ENCODE results near the gene ENG.
"Not testable (repeated sequence)": the region's sequence is repeated elsewhere in the genome, so short reads cannot be mapped to it uniquely, and the experiment has no call there.

ENG gene

DNA sequence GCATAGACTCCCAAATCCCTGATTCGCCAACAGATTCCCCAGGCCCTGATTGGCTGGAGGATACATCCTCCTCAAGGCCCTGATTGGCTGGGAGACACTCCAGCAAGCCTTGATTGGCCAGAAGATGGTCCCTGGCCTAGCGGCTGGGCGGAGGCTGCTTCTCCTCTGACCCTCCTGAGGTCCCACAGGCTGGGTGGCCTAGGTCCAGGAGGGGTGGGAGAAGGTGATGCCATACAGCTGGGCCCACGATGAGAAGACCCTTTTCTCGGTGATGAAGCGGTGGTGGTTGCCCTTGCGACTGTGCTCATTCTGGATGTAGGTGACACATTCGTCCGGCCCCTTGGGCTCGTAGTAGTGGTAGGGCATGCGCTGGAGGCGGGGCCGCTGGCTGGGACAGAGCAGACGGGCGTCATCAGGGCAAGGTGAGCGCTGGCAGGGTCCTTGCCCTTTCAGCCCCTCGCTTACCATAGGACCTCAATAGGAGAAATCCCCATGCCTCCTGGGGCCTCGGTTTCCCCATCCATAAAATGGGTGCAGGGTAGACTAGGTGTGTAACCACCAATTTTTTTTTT lies 32.0 kb upstream of the ENG start:
- in situ Hi-C loops (cut with MboI; ENCODE audit: low sequenced_read_pairs, unreplicated experiment), result no loop called here
- TF ChIP-seq, protein P1, sequence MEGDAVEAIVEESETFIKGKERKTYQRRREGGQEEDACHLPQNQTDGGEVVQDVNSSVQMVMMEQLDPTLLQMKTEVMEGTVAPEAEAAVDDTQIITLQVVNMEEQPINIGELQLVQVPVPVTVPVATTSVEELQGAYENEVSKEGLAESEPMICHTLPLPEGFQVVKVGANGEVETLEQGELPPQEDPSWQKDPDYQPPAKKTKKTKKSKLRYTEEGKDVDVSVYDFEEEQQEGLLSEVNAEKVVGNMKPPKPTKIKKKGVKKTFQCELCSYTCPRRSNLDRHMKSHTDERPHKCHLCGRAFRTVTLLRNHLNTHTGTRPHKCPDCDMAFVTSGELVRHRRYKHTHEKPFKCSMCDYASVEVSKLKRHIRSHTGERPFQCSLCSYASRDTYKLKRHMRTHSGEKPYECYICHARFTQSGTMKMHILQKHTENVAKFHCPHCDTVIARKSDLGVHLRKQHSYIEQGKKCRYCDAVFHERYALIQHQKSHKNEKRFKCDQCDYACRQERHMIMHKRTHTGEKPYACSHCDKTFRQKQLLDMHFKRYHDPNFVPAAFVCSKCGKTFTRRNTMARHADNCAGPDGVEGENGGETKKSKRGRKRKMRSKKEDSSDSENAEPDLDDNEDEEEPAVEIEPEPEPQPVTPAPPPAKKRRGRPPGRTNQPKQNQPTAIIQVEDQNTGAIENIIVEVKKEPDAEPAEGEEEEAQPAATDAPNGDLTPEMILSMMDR (IDR thresholded peaks at IDR 0.05; ENCODE audit: borderline replicate concordance, control extremely low read depth, extremely low read depth, insufficient read depth, missing control alignments), result no peak
- no peak for DNase-seq (ENCODE audit: low spot score)

DNA sequence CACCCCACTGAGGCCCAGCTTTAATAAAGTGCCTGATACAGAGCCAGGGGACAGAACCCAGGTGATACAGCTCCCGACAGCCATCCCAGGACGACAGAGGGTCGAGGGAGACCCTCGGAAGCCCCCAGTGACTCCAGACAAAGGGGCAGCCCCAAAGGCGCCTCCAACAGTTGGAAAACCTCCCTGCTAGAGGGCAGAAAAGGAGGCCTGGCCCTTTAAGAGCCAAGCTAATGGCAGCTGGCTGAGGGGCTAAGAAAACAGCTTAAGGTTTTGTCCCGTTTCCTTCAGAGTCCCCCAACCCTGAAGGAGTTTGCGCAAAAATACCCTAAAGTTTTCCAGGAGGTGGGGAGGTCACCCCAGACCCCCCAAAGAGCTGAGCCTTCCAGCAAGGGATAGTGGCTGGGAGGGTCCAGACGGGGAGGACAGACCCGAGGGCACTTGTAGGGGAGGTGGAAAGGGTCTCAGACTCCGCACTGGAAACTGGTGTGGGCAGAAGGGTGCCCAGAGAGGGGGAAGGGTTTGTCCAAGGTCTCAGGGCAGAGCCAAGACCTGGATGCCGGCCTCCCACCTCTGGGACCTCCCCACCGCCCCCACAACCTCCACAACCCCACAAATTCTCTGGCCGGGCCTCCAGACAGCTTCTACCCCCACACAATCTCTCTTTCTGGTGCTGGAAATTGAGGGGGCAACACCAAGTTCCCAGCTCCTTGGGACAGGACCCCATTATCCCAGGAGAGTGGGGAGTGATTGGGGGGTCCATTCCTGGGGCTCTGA lies 31.2 kb upstream of the ENG start:
- DNase-seq (ENCODE audit: low spot score), result no peak
- TF ChIP-seq, protein P1 (IDR thresholded peaks at IDR 0.05; ENCODE audit: borderline replicate concordance, control extremely low read depth, extremely low read depth, insufficient read depth, missing control alignments), result no peak
- in situ Hi-C loops (cut with MboI; ENCODE audit: low sequenced_read_pairs, unreplicated experiment), result no loop called here

DNA sequence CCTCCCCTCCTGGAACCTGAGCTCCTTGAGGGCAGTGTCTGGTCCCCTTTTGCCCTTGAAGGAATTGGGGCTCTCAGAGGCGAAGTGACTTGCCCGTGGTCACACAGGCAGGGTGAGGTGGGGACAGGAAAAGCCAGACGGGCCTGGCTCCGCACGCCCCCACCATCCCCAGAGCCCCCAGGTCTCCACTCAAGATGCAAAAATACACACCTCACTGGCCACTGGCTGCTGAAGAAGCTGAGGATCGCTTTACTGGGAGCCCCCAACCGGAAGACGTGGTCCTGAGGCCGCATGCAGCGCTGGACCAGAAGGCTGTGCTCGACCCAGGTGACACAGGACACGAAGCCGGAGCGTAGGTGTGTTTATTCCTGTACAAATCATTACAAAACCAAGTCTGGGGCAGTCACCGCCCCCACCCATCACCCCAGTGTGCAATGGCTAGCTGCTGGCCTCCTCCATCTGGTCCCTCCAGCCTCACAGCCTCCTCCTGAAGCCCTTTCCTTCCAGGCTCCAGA lies 30.6 kb upstream of the ENG start:
- in situ Hi-C loops (cut with MboI; ENCODE audit: low sequenced_read_pairs, unreplicated experiment), result no loop called here
- TF ChIP-seq, protein P1 (IDR thresholded peaks at IDR 0.05; ENCODE audit: borderline replicate concordance, control extremely low read depth, extremely low read depth, insufficient read depth, missing control alignments), result no peak

DNA sequence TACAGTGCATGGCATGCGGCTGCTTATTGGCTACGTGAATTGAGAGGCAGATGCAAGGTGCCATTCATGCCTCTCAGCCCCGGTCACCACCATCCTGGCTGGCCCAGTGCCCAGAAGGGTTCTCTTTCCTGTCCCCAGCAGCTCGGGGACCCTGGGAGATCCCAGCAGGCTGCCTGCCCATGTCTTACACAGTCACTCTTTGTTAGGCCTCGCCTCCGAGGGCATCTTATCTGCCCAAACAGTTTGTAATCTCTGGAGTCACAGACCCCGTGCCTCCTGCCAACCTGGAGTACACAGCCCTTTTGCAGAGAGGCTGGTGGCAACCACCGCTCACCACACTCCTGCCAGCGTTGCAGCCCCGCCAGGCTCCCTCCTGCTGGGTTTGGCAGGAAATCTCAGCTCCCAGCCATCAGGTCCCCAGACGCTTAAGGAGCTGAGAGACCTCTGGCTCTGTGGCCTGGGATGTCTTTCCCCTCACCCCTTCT lies 30.0 kb upstream of the ENG start:
- TF ChIP-seq, protein P1 (IDR thresholded peaks at IDR 0.05; ENCODE audit: borderline replicate concordance, control extremely low read depth, extremely low read depth, insufficient read depth, missing control alignments), result no peak
- in situ Hi-C loops (cut with MboI; ENCODE audit: low sequenced_read_pairs, unreplicated experiment), result no loop called here
- DNase-seq (ENCODE audit: low spot score), result no peak

More for the DNA sequence above, 30.6 kb upstream of the ENG start:
- no peak for DNase-seq (ENCODE audit: low spot score)

DNA sequence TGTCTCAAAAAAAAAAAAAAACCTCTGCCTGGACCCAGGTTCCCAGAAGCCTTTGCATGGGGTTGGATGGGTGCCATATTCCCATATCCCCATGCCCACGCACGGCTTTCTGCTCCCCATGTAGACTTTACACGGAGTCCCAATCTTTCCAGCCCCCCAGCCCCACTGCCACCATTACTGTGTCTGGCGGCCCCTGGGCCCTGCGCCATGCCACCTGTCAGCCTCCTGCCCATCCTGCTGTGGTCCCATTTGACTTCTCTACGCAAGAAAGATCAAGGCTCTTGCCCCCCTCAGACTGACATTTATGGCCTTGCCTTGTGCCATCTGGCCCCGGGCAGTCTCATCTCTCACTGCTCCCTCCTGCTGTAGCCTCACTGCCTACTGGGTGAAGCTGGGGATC lies 29.5 kb upstream of the ENG start:
- TF ChIP-seq, protein P1 (IDR thresholded peaks at IDR 0.05; ENCODE audit: borderline replicate concordance, control extremely low read depth, extremely low read depth, insufficient read depth, missing control alignments), result no peak
- in situ Hi-C loops (cut with MboI; ENCODE audit: low sequenced_read_pairs, unreplicated experiment), result no loop called here
- DNase-seq (ENCODE audit: low spot score), result no peak

DNA sequence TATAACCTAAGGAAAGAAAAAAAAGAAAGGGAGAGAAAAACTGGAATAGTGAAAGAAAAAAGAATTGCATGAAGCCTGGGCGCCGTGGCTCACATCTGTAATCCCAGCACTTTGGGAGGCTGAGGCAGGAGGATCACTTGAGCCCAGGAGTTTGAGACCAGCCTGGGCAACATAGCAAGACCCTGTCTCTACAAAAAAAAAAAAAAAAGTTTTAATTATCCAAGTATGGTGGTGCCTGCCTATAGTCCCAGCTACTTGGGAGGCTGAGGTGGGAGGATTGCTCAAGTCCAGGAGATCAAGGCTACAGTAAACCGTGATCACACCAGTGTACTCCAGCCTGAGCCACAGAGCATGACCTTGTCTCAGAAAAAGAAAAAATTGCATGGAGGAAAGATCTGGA lies 27.3 kb upstream of the ENG start:
- DNase-seq (ENCODE audit: low spot score); in situ Hi-C loops (cut with MboI; ENCODE audit: low sequenced_read_pairs, unreplicated experiment): not testable (repeated sequence)

DNA sequence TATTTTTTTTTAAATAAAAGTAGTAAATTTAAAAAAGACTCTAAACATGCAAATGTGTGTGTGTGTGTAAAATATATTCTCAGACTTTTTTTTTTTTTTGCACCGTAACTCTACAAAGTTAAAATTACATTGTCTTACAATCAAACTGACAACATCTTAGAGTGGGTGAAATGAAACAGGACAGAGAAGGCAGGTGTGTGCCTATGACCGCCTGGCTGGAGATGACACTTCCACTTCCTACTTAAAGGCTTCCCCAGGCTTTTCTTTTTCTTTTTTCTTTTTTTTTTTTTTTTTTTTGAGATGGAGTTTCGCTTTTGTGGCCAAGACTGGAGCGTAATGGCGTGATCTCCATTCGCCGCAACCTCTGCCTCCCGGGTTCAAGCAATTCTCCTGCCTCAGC lies 25.7 kb upstream of the ENG start:
- TF ChIP-seq, protein P1 (IDR thresholded peaks at IDR 0.05; ENCODE audit: borderline replicate concordance, control extremely low read depth, extremely low read depth, insufficient read depth, missing control alignments), result no peak
- DNase-seq (ENCODE audit: low spot score), result no peak
- in situ Hi-C loops (cut with MboI; ENCODE audit: low sequenced_read_pairs, unreplicated experiment), result no loop called here

Data from GM13976 (cell line).